Heart right ventricle (tissue), 16 donors: ENCODE measurements around the gene GNAO1. TPM values are rescaled to one million over a fixed set of nuclear protein-coding genes. Genes with fewer than 3 reads are reported as not detected.

Experiments used
- ATAC-seq, 8 donors: fragments of 200-7000 bp; cut with Tn5 transposase; one replicate each; pipeline ENCODE4 v1.9.1; 2020; ENCODE audit warnings: mild to moderate bottlenecking in 8 of 8, moderate library complexity in 8 of 8, moderate number of reproducible peaks in 1 of 8
- DNase-seq, 2 donors: peaks; one replicate each; pipeline ENCODE4 v3.0.0-alpha.2; 2020
- H3K27ac ChIP-seq, 10 donors: fragments of 200-600 bp; sonication (generic) in 2 of 10; one replicate each; pipeline versions ENCODE4 v1.5.0 to v1.8.0; 2020 to 2022; ENCODE audit warnings: mild to moderate bottlenecking in 3 of 10
- H3K27me3 ChIP-seq, 7 donors: fragments of 200-600 bp; one replicate each; pipeline ENCODE4 v1.8.0; 2021 to 2022; ENCODE audit warnings: mild to moderate bottlenecking in 2 of 7
- H3K36me3 ChIP-seq, 9 donors: fragments of 200-600 bp; sonication (generic) in 1 of 9; one replicate each; pipeline versions ENCODE4 v1.5.0 to v1.8.0; 2020 to 2022; ENCODE audit warnings: mild to moderate bottlenecking in 2 of 9
- H3K4me1 ChIP-seq, 9 donors: fragments of 200-600 bp; sonication (generic) in 1 of 9; one replicate each; pipeline versions ENCODE4 v1.5.0 to v1.8.0; 2020 to 2022; ENCODE audit warnings: mild to moderate bottlenecking in 4 of 9
- H3K4me3 ChIP-seq, 10 donors: fragments of 200-600 bp; sonication (generic) in 2 of 10; one replicate each; pipeline versions ENCODE4 v1.5.0 to v1.8.0; 2020 to 2022; ENCODE audit warnings: mild to moderate bottlenecking in 7 of 10, moderate library complexity in 2 of 10
- H3K9me3 ChIP-seq, 11 donors: fragments of 200-600 bp in 10 of 11; sonication (generic) in 2 of 11; one replicate each; pipeline versions ENCODE4 v1.5.0 to v1.8.0; 2013 to 2022; ENCODE audit warnings: mild to moderate bottlenecking in 2 of 11, control low read depth in 1 of 11, moderate library complexity in 1 of 11
- CTCF ChIP-seq, 9 donors: fragments of 200-600 bp; sonication (generic) in 2 of 9; IDR thresholded peaks; one replicate each; pipeline versions ENCODE4 v1.5.0 to v1.8.0; 2021 to 2022; ENCODE audit warnings: antibody characterized with exemption in 9 of 9, mild to moderate bottlenecking in 5 of 9, moderate library complexity in 1 of 9
- WGBS, 2 donors: extraction: QIAGEN DNeasy Blood & Tissue Kit; methylation state at CpG; one replicate each; pipeline ENCODE4 v1.1.7; 2013; ENCODE audit warnings: inconsistent platforms in 1 of 2; 5-methylcytosine and 5-hydroxymethylcytosine counted together
- intact Hi-C, 10 donors: fragments of 100-400 bp; cut with DNase I; formaldehyde crosslinking; loops; one replicate each; pipeline versions ENCODE4 v1.11.1 to v1.14.2; 2022
- polyA plus RNA-seq, 2 donors: library from polyadenylated mRNA; stranded (reverse); fragments of 200-250 nt; gene quantifications; one replicate each; pipeline ENCODE4 v1.2.3, GENCODE V29; 2013
- total RNA-seq, 10 donors: library from RNA; stranded (reverse); fragmentation: NEBNext Ultra II Directional in 3 of 10; extraction: Animal tissue kit (Norgen Biotek cat#: 25700) in 3 of 10; gene quantifications; one replicate each; pipeline versions ENCODE4 v1.2.1 to v1.2.4, GENCODE V29; 2021 to 2023
- donor health status: Arrhythmogenic right ventricular cardiomyopathy.
- donor health status: ischemic (EF 13 %, LVEDD 7.1; RV severe dilation, severe dysfunction).
- donor health status: healthy with polysubstance abuse.
- donor health status: DM: no; HTN: yes; CAD: no.
- donor health status: DM: no; HTN: no; CAD: no.
- donor health status: ischemic (EF 25% LVEDD 6.9; RV normal size, moderate dysfunction).
- donor health status: ischemic (EF 25% LVEDD 5.7; RV mildly dilated, moderate dysfunction).
- donor health status: healthy.
- donor health status: DM: yes; HTN: yes; CAD: no.
- donor health status: Ischemic cardiomyopathy.
- donor health status: ischemic (EF 35%, LVEDD 5.7; RV mildly dilated, moderate dysfunction).
- donor health status: nonischemic (EF 11% LVEDD 7.7; RV severe dilation, severe dysfunction).
- donor health status: DM: yes; HTN: yes; CAD: no.
- donor health status: PGD.
- donor health status: ischemic (EF 29% LVEDD 5.4; RV normal size, mild dysfunction).
- donor health status: nonischemic (EF 23%, LVEDD 6.1; RV moderate dilation, normal function).

The GNAO1 gene
- total and polyA plus RNA-seq, 12 donors = 1.4 to 36.7 (median 13.5) TPM

GRCh38 chr16:56347670-56348069 is 156.4 kb downstream of the GNAO1 start:
- ATAC-seq = no peak
- Histone ChIP-seq H3K9me3 (no peaks in the 10 kb centered on the region), H3K4me3 (no peak overlapping the region), H3K4me1 (no peaks in the 10 kb centered on the region), H3K27ac (no peak overlapping the region), H3K36me3 (peaks cover 0 to 4% (median 0%) of the 10 kb centered on the region in 9 donors), H3K27me3 (no peaks in the 10 kb centered on the region)
- intact Hi-C loops = no loop called here
- no peak for DNase-seq
- WGBS, 2 donors = 80 to 84% methylated on average over 10 to 11 of the region's 11 CpGs
- no peak for TF ChIP-seq CTCF (IDR thresholded peaks at IDR 0.05)

- ATAC-seq = no peak
- no peaks in the 10 kb centered on the region for H3K4me1 ChIP-seq
- no peak for DNase-seq
- no peaks in the 10 kb centered on the region for H3K9me3 ChIP-seq
- intact Hi-C loops = no loop called here
- TF ChIP-seq CTCF (IDR thresholded peaks at IDR 0.05) = no peak
- WGBS, 2 donors = 90 to 92% methylated on average over 25 of the region's 25 CpGs
- H3K4me3 ChIP-seq = no peak overlapping the region
- H3K27ac ChIP-seq = no peak overlapping the region
- H3K27me3 ChIP-seq = no peaks in the 10 kb centered on the region
- peaks cover 0 to 4% (median 0%) of the 10 kb centered on the region in 9 donors for H3K36me3 ChIP-seq
Observed at GRCh38 chr16:56348168-56349085, 157.1 kb downstream of the GNAO1 start.

- no peaks in the 10 kb centered on the region for H3K9me3 ChIP-seq
- H3K4me3 ChIP-seq = no peak overlapping the region
- no peaks in the 10 kb centered on the region for H3K27me3 ChIP-seq
- TF ChIP-seq CTCF (IDR thresholded peaks at IDR 0.05) = no peak
- 94% methylated on average over 2 of the region's 2 CpGs for WGBS, 2 donors
- ATAC-seq (no peak), DNase-seq (no peak)
- H3K36me3 ChIP-seq = peaks cover 0 to 2% (median 0%) of the 10 kb centered on the region in 9 donors
- no peaks in the 10 kb centered on the region for H3K4me1 ChIP-seq
- intact Hi-C loops = no loop called here
- no peak overlapping the region for H3K27ac ChIP-seq
Observed at GRCh38 chr16:56349086-56349415, 157.8 kb downstream of the GNAO1 start.

- H3K4me1 ChIP-seq = no peaks in the 10 kb centered on the region
- H3K9me3 ChIP-seq = no peaks in the 10 kb centered on the region
- H3K27ac ChIP-seq = no peak overlapping the region
- no peak for DNase-seq
- H3K36me3 ChIP-seq = no peaks in the 10 kb centered on the region
- H3K4me3 ChIP-seq = no peak overlapping the region
- TF ChIP-seq CTCF (IDR thresholded peaks at IDR 0.05) = no peak
- no peak for ATAC-seq
- 93 to 96% methylated on average over 16 of the region's 16 CpGs for WGBS, 2 donors
- H3K27me3 ChIP-seq = no peaks in the 10 kb centered on the region
- intact Hi-C loops = no loop called here
Observed at GRCh38 chr16:56349711-56350161, 158.4 kb downstream of the GNAO1 start.
